HG03039 (cell line): ENCODE results near the gene B4GALNT2.
A peak's percentile ranks its signal among the peaks of the same experiment; 100 is the strongest.
"Not testable (repeated sequence)": the region's sequence is repeated elsewhere in the genome, so short reads cannot be mapped to it uniquely, and the experiment has no call there.

Source experiments
- ATAC-seq: cut with Tn5 transposase; IDR thresholded peaks from one replicate; pipeline ENCODE4 v1.9.1; 2021; ENCODE audit warnings: mild to moderate bottlenecking, moderate library complexity; ENCODE audit not compliant: unreplicated experiment

B4GALNT2 gene

DNA sequence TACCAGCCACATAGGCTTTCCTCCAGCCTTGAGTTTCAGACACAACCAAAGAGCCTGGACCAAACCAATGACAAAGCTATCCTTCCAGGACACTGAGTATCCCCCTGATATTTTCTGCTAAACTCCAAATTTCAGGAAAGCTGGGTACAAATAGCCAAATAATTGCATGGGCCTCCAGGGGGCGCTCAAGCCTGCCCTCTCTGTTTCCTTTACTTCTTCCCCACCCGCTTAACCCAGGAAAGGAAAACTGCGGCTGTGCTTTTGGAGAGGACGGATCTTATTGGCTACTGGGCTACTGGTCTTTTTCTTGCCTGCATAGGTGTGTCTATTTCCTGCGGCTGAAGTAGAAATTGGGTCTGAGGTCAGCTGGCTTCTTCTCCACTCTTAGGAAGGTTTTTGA, 47.7 kb downstream of the B4GALNT2 start:
- no peak for ATAC-seq

DNA sequence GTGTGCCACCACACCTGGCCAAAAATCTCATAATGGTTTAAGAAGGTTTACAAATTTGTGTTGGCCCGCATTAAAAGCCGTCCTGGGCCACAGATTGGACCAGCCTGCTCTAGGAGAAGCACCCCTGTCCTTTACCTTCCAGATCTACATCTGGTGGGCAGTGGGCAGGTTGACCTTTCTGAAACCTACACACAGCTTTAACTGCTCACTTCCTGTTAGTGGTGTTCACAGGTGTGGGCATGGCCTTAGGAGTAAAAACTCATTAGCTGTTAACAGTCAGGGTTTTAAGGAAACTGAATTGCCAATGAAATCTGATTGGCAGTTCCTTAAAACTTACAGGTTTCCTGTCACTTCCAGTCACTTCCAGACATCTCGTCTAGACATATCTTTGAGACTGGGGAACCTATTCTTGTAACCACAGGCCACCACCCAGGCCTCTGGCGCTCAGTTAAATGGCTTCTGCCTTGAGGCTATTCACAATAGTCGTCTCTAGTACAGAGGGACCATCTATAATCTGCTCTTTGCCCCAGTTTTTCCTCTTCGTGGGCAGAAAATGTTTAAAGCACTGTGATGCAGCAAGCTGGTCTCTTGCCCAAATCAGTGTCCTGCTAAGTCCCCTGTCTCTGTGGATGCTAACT, 48.5 kb downstream of the B4GALNT2 start:
- no peak for ATAC-seq

DNA sequence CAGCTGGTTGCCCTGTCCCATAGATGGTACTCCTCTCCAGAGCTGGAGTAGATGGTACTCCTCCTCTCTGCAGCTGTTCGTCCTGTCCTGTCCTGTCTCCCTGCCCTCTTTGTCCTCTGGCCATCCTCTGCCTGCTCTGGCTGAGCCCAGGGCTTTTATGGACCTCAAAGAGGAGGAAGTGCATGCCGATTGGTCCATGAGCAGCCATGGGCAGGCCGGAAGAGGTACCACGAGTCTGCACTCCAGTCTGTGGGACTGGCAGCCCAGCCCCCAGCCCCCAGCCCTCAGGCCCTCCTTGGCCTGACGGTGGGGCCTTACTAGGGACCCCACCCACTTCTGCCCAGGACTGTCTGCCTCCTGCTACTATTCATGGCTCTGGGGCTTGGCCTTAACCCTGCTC, 50.8 kb downstream of the B4GALNT2 start:
- ATAC-seq: no peak

DNA sequence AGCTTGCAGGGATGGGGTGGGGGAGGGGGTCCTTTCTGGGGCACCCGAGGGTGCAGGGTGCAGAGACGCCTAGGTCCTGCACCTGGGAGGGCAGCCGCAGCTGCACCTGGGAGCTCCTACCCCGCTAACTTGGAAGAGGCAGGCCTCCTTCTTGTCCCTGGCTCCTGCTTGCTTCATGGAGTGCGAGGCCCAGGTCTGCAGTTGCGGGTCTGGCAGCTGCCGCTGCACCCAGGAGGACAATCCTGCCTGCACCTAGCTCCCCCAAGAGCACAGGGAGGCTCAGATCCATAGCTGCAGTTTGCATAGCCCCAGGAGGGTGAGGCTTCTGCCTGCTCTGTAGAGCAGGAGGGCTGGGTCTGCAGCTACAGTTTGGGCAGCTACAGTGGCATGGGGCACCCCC, 51.2 kb downstream of the B4GALNT2 start:
- ATAC-seq: no peak

DNA sequence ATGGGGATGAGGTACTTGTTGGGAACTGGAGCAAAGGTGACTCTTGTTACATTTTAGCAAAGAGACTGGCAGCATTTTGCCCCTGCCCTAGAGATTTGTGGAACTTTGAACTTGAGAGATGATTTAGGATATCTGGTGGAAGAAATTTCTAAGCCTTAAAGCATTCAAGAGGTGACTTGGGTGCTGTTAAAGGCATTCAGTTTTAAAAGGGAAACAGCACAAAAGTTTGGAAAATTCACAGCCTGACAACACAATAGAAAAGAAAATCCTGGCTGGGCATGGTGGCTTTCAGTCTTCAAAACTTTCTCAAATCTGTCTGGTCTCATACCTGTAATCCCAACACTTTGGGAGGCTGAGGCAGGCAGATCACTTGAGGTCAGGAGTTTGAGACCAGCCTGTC, 52.0 kb downstream of the B4GALNT2 start:
- not testable (repeated sequence) for ATAC-seq

DNA sequence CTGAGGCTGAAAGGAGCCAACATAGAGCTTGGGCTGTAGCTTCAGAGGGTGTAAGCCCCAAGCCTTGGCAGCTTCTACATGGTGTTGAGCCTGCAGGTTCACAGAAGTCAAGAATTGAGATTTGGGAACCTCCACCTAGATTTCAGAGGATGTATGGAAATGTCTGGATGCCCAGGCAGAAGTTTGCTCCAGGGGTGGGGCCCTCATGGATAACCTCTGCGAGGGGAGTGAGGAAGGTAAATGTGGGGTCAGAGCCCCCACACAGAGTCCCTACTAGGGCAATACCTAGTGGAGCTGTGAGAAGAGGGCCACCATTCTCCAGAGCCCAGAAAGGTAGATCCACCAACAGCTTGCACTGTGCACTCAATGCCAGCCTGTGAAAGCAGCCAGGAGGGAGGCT, 52.8 kb downstream of the B4GALNT2 start:
- ATAC-seq: not testable (repeated sequence)

DNA sequence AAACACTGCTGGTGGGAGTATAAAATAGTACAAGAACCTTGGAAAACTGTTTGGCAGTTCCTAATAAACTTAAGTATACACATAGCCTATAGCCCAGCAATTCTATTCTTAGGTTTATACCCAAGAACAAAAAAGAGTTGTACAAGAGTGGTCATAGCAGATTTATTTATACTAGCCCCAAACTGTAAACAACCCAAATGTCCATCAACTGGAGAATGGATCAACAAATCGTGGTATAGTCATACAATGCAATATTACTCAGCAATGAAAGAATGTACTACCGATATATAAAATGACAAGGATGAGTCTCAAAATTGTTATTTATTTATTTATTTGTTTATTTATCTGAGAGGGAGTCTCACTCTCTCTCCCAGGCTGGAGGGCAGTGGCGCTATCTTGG, 54.7 kb downstream of the B4GALNT2 start:
- ATAC-seq: no peak

DNA sequence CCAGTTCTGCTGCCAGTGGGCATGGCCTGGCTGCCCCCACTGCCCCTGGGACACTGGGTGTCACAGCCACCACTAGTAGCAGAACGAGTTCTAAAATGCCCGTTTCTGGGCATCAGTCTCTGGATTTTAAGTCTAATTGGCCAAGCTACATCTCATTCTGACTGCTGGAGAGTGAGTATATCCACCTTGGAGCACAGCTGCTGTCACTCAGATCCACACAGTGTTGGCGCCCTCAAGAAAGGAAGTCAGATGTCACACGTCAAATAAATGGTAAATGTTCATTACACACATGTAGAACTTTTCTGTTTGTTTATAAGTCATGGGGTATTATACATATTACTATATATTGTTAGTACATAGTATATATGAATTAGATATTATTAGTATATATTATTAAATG, 58.4 kb downstream of the B4GALNT2 start:
- no peak for ATAC-seq

DNA sequence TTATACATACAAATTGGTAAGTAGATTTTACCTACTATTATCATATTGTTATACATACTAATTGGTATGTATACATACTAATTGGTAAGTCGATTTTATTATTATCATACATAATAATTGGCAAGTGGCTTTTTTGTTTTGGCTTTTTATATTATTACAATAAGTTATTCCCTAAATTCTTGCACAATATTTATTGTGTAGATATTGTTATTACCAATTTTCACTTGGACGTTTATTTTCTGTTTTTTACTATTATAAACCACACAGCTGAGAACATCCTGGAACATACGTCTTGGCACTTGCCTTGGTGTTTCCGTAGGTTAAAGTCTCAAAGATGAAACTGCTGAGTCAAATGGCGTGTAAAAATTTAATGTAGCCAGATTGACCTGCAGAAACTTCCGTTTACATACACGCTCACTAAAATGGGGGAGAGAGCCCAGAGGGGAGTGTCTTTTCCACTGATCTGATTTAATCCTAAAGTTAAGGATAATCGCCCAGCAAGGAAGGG, 58.9 kb downstream of the B4GALNT2 start:
- peak; percentile 3 for ATAC-seq

DNA sequence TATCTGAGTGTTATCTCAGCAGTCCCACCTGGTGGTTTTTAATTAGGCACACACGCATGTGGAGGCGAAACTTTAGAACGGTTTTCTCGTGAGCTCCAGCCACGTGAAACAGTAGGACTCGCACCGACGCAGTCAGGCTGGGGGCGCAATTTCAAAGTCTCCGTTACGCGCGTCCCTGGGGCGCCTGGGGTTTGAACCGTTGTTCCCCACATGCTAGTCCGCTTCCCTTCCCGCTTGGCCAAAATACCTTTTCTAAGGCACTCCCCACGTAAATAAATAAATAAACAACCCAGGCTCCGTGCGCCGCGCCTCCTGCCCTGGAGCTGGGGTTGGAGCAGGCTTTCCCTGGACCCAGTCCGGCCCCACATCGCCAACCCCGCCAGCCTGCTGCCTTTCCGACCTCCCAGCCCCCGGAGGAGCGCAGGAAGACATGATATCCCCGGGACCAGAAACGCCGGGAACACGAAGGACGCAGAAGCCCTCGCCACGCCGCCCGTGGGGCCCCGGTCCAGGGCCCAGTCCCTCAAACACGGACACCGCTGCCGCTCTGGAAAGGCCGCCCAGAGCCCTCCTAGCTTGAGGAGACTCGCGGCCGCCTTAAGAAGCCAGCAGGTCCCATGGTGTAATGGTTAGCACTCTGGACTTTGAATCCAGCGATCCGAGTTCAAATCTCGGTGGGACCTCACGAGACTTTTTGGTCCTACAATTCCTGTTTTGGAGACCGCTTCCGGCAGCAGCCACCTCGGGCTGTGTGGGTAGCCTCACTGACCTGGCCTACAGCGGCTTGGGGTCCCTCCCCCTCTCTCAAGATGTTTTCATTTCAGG, 59.6 kb downstream of the B4GALNT2 start:
- peak; percentile 38 for ATAC-seq

DNA sequence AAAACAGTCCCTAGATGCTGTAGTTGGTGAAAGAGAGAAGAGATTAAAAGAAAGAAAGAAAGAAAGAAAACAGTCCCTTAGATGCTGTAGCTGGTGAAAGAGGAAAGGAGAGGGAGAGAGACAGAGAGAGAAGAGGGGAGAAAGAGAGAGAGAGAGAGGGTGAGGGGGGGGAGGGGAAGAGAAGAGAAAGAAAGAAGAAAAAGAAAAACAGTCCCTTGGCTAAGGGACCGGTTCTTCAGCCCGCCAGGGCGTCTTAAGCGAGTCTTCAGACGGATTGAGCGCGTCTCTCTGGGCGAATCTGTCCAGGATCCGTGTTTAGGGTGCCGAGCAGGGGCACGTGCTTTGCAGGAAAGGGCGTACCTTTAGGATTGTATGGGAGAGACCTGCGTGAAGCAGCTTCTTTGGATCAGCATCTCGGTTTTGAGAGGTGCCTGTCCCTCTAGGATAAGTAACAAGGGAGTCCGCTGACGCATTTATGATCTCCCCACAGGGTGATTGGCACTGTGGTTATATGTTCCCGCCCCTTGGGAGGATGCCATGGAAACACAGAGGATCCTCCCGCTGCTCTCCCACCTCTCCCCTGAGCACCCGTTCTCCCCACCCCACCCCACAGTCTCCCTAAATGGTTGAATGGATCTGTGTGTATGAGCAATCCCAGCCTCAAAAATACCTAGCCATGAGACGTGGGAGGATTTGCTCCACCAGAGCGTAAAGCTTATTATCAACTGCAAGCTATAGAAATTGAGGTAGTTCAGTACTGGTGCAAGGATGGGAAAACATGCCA, 61.1 kb downstream of the B4GALNT2 start:
- no peak for ATAC-seq

DNA sequence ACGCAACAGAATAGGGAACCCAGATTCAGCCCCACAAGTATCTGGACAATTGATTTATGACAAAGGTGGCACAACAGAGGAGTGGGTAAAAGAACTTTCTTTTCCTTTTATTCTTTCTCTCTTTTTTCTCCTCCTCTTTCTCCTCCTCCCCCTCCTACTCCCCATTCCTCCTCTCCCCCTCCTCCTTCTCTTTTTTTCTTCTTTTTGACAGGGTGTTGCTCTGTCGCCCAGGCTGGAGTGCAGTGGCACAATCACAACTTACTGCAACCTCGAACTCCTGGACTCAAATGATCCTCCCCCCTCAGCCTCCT, 61.7 kb downstream of the B4GALNT2 start:
- no peak for ATAC-seq

DNA sequence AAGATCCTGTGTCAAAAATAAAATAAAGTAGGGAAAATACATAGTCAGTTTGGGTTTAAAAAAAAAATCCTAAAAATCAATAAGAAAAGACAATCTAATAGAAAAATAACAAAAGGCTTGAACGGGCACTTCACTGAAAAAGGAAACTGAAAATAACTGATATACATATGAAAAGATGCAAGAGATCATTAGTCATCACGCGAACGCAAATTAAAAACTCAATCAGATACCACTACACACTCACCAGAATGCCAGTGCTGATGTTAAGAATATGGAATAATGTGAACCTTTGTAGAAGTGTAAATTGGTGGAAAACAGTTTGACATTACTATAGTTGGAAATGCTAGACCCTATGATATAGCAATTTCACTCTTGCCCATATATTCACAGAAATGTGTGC, 63.2 kb downstream of the B4GALNT2 start:
- ATAC-seq: no peak

DNA sequence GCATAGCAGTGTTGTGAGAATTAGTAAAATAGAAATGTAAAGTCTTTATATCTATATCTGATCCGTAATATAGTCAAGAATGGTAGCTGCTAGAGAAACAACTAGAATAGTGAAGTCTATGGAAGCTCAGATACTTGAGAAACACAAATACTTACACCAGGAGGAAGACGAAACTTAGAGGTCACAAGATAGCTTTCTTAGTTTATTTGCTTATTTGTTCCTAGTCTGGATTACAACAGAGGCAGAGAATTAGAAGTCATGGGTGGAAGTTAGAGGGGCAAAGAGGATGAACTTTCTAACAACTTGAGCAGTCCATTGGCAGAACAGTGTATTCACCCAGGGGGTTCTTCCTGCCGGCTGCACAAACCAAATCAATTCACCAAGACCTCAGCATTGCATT, 64.0 kb downstream of the B4GALNT2 start:
- ATAC-seq: no peak

DNA sequence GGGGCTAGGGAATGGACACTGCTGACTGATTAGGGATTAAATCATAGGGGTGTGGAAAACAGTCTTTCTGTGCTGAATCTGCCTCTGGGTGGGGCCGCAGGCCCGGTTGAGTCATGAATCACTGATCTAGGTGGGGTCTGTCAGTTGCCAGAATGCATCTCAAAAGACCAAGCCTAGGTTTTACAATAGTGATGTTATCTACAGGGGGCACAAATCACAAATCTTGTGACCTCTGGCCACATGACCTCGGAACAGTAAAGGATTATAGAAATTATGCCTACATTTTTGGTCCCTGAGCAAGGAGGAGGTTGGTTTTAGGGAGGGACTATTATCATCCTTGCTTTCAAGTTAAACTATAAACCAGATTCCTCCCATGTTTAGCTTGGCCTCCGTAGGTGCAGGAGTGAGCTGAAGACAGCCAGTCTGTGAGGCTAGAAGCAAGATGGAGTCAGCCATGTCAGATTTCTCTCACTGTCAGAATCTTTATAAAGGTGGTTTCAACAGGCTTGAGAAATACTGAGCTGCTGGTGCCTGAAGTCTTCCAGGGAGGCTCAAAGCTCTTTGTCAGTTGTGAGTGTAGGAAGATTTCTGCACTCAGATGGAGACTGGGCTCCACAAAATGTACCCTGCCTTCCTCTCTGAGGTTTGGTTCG, 64.9 kb downstream of the B4GALNT2 start:
- ATAC-seq: no peak

DNA sequence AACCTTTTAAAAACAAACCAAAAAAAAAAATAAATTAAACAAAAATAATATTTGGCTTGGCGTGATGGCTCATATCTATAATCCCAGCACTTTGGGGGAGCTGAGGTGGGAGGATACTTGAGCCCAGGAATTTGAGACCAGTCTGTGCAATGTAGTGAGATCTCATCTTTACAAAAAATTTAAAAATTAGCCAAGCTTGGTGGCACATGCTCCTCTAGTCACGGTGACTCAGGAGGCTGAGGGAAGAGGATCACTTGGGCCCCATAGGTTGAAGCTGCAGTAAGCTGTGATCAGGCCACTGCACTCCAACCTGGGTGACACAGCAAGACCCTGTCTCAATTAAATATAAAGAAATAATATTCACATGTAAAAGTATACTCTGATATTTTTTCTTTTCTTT, 65.6 kb downstream of the B4GALNT2 start:
- no peak for ATAC-seq

DNA sequence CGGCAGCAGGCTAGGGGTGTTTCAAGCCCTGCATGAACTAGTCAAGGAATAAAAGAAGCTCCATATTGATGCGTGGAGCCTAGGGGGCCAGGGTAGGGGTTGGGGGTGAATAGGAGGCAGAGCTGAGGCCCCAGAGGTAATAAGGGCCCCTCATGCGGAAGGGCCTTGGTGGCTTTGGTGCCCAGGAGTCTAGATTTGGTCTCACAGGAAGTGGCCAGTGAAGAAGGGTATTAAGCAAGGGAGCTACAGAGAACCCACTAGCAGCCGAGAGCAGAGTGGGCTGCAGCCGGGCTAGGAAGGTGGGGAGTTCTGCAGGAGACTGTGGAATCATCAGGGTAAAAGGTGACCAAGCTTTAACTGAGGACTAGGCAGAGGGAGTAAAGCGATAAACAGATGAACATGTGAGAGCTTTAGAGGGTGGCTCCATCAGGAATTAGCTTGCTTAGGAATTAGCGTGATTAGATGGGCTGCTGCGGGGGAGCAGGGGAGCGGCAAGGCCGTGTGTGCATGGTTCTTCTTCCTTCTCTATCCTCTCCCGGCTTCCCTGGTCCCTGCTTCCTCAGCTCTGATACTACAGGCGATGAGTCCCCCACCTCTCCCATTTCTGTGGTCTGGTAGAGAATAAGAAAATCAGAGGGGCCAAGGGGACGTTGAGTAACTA, 68.0 kb downstream of the B4GALNT2 start:
- no peak for ATAC-seq

DNA sequence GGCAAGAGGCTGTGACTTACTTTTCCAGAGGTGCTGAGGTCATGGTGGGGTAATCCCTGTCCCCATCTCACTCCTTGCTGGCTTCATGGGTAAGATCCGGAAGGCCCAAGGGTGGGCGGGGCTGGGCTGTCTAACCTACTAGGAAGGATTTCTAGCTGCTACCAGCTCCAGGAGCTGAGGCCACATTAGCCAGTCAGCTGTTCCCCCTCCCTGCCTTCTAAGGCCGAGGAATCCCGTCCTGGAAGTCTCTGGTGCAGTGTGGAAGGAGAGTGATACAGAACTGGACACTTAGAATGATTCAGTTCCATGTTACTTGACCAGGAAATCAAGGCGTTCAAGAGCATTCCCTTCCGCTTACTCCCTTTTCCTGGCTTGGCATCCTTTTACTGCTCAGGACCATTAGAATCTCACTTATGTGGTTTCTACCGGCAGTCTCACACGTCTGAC, 68.9 kb downstream of the B4GALNT2 start:
- ATAC-seq: no peak

DNA sequence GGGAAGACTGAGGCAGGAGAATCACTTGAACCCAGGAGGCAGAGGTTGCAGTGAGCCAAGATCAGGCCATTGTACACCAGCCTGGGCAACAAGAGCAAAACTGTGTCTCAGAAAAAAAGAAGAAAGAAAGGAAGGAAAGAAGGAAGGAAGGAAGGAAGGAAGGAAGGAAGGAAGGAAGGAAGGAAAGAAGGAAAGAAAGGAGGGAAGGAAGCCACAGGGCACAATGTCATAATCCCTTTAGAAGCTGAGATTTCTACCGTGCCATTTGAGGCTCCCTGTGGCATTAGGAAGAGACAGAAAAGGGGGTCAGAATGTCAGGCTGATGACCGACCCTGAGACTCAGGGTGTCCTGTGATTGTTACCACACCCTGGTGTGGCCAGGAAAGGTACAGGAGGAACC, 71.2 kb downstream of the B4GALNT2 start:
- ATAC-seq: no peak

DNA sequence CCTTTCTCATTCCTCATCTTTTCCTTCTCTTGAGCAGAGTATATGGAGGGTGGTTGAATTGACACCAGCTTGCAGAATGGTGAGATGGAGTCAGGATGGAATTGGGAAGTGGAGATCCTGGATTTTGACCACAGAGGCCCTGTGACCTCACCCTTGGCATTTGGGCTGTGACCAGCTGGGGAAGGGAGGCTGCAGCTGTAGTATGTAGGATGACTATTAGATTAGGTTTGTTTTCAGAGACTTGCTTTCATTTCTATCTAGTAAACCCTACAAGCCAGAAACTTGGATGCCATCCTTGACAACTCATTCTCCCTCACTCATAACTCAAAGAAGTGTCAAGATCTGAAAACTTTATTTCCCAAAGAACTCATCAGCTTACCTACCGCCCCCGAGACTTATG, 71.9 kb downstream of the B4GALNT2 start:
- no peak for ATAC-seq
